GM12891 (cell line): Measurements from ENCODE around the gene PRODH2.

ENCODE experiments used
- POLR2A ChIP-seq: IDR thresholded peaks from 2 replicates; pipeline ENCODE4 v1.6.1; 2011; ENCODE audit warnings: low read depth, low read length, control low read depth
- POLR2AphosphoS5 ChIP-seq: IDR thresholded peaks from 2 replicates; pipeline ENCODE4 v1.6.1; 2011; ENCODE audit warnings: low read depth, low read length, control low read depth
- SPI1 ChIP-seq: IDR thresholded peaks from 2 replicates; pipeline ENCODE4 v1.6.1; 2011; ENCODE audit warnings: low read depth, low read length, control low read depth
- TAF1 ChIP-seq: IDR thresholded peaks from 2 replicates; pipeline ENCODE4 v1.6.1; 2011; ENCODE audit warnings: low read depth, low read length, control low read depth

GRCh38 chr19:35793381-35794165 lies 19.1 kb downstream of the PRODH2 start:
- TF ChIP-seq POLR2A (no peak), POLR2AphosphoS5 (no peak), TAF1 (no peak), SPI1 (no peak)
